GM19328 (cell line): ENCODE data around the gene SLC16A4.

ENCODE experiments used
- ATAC-seq: cut with Tn5 transposase; IDR thresholded peaks from one replicate; pipeline ENCODE4 v1.9.1; 2021; ENCODE audit warnings: mild to moderate bottlenecking, moderate library complexity; ENCODE audit not compliant: unreplicated experiment

Gene SLC16A4

GRCh38 chr1:110361856-110362255, 29.0 kb downstream of the SLC16A4 start:
- no peak for ATAC-seq

GRCh38 chr1:110360431-110360830, 30.4 kb downstream of the SLC16A4 start:
- no peak for ATAC-seq

GRCh38 chr1:110356379-110356778, 34.4 kb downstream of the SLC16A4 start:
- no peak for ATAC-seq

- ATAC-seq = no peak
Observed at GRCh38 chr1:110355321-110355720, 35.5 kb downstream of the SLC16A4 start.

- ATAC-seq = no peak
Observed at GRCh38 chr1:110350360-110350759, 40.5 kb downstream of the SLC16A4 start.

GRCh38 chr1:110348771-110349170, 42.1 kb downstream of the SLC16A4 start:
- ATAC-seq = no peak

GRCh38 chr1:110348050-110348449, 42.8 kb downstream of the SLC16A4 start:
- ATAC-seq = no peak

- no peak for ATAC-seq
Observed at GRCh38 chr1:110347182-110347893, 43.5 kb downstream of the SLC16A4 start.

- ATAC-seq = no peak
Observed at GRCh38 chr1:110346690-110347089, 44.1 kb downstream of the SLC16A4 start.

GRCh38 chr1:110345480-110345879, 45.3 kb downstream of the SLC16A4 start:
- no peak for ATAC-seq

- no peak for ATAC-seq
Observed at GRCh38 chr1:110344152-110344551, 46.7 kb downstream of the SLC16A4 start.

- no peak for ATAC-seq
Observed at GRCh38 chr1:110343249-110343648, 47.6 kb downstream of the SLC16A4 start.

- ATAC-seq = no peak
Observed at GRCh38 chr1:110341872-110342331, 48.9 kb downstream of the SLC16A4 start.

- ATAC-seq = no peak
Observed at GRCh38 chr1:110341146-110341871, 49.5 kb downstream of the SLC16A4 start.

- ATAC-seq = no peak
Observed at GRCh38 chr1:110340207-110340468, 50.7 kb downstream of the SLC16A4 start.

GRCh38 chr1:110339407-110340206, 51.2 kb downstream of the SLC16A4 start:
- no peak for ATAC-seq

- peak; percentile 61 for ATAC-seq
Observed at GRCh38 chr1:110338886-110339406, 51.9 kb downstream of the SLC16A4 start, which contains the start of gene RBM15. Gene RBM15 (plus strand): TSS chr1:110339377. CDS start chr1:110339406, 29 bp downstream.

- ATAC-seq = peak; percentile 64
Observed at GRCh38 chr1:110338309-110338885, 52.4 kb downstream of the SLC16A4 start.

GRCh38 chr1:110337704-110338308, 53.0 kb downstream of the SLC16A4 start:
- no peak for ATAC-seq

GRCh38 chr1:110336300-110337039, 54.4 kb downstream of the SLC16A4 start:
- no peak for ATAC-seq
